Measurements from ENCODE around the gene CLDN2. TPM values are rescaled to one million over a fixed set of nuclear protein-coding genes. Genes with fewer than 3 reads are reported as not detected.

CLDN2 gene
- total and polyA plus RNA-seq, 4 donors = 0.37 to 25.5 (median 20.7) TPM

DNA sequence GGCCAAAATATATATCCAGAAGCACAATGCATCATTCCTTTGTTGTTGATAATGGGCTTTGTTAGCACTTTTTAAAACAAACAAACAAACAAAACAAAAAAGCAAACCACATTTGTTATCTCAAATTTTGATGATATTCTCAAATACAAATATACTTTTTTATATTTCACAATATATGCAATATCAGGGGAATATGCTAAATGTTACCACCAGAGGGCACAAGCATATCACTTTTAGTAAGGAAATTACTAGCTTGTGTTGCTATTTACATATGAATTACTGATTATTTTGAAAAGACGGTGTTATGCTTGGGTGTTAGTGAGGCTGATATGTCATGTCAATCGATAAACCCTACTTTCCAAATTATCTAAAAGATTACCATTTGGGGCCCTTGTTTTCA, 46.1 kb upstream of the CLDN2 start:
- H3K4me1 ChIP-seq (ENCODE audit: control insufficient read depth in 4 of 4, insufficient read depth in 4 of 4, low read length in 3 of 4) = no peaks in the 10 kb centered on the region
- peaks cover 0 to 2% (median 0%) of the 10 kb centered on the region in 4 donors for H3K27me3 ChIP-seq (ENCODE audit: control insufficient read depth in 4 of 4, insufficient read depth in 4 of 4, low read length in 3 of 4)
- H3K9ac ChIP-seq (ENCODE audit: low read depth in 1 of 2, low read length in 2 of 2) = no peak overlapping the region
- no peaks in the 10 kb centered on the region for H3K9me3 ChIP-seq (ENCODE audit: control insufficient read depth in 4 of 4, low read length in 3 of 4)
- no peak overlapping the region for H3K27ac ChIP-seq (ENCODE audit: low read depth in 1 of 2, low read length in 2 of 2)
- H3K4me3 ChIP-seq (ENCODE audit: low read depth in 1 of 3, low read length in 3 of 3) = no peak overlapping the region
- H3K36me3 ChIP-seq (ENCODE audit: control insufficient read depth in 4 of 4, insufficient read depth in 3 of 4, low read depth in 1 of 4, low read length in 3 of 4) = peaks cover 0 to 4% (median under 1%) of the 10 kb centered on the region in 4 donors
- 65% methylated on average over 2 of the region's 2 CpGs for WGBS
- DNase-seq (ENCODE audit: low spot score) = no peak
- TF ChIP-seq, protein P1, sequence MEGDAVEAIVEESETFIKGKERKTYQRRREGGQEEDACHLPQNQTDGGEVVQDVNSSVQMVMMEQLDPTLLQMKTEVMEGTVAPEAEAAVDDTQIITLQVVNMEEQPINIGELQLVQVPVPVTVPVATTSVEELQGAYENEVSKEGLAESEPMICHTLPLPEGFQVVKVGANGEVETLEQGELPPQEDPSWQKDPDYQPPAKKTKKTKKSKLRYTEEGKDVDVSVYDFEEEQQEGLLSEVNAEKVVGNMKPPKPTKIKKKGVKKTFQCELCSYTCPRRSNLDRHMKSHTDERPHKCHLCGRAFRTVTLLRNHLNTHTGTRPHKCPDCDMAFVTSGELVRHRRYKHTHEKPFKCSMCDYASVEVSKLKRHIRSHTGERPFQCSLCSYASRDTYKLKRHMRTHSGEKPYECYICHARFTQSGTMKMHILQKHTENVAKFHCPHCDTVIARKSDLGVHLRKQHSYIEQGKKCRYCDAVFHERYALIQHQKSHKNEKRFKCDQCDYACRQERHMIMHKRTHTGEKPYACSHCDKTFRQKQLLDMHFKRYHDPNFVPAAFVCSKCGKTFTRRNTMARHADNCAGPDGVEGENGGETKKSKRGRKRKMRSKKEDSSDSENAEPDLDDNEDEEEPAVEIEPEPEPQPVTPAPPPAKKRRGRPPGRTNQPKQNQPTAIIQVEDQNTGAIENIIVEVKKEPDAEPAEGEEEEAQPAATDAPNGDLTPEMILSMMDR (IDR thresholded peaks at IDR 0.05; ENCODE audit: low read depth, low read length, missing input control) = peak; percentile 62
- no peak for TF ChIP-seq YY1 (IDR thresholded peaks at IDR 0.05)
- no peak for TF ChIP-seq GABPA (IDR thresholded peaks at IDR 0.05 in 1 of 2, conservative IDR thresholded peaks at IDR 0.05 in 1 of 2)
- TF ChIP-seq RAD21 (IDR thresholded peaks at IDR 0.05) = peak; percentile 63 to 80

- Histone ChIP-seq H3K9me3 (ENCODE audit: control insufficient read depth in 4 of 4, low read length in 3 of 4) (no peaks in the 10 kb centered on the region), H3K4me3 (ENCODE audit: low read depth in 1 of 3, low read length in 3 of 3) (no peak overlapping the region), H3K27me3 (ENCODE audit: control insufficient read depth in 4 of 4, insufficient read depth in 4 of 4, low read length in 3 of 4) (peaks cover 0 to 2% (median 0%) of the 10 kb centered on the region in 4 donors), H3K36me3 (ENCODE audit: control insufficient read depth in 4 of 4, insufficient read depth in 3 of 4, low read depth in 1 of 4, low read length in 3 of 4) (peaks cover 0 to 4% (median under 1%) of the 10 kb centered on the region in 4 donors), H3K9ac (ENCODE audit: low read depth in 1 of 2, low read length in 2 of 2) (no peak overlapping the region), H3K27ac (ENCODE audit: low read depth in 1 of 2, low read length in 2 of 2) (no peak overlapping the region), H3K4me1 (ENCODE audit: control insufficient read depth in 4 of 4, insufficient read depth in 4 of 4, low read length in 3 of 4) (no peaks in the 10 kb centered on the region)
- no peak for TF ChIP-seq TAF1 (conservative IDR thresholded peaks at IDR 0.05)
- TF ChIP-seq YY1 (IDR thresholded peaks at IDR 0.05) = no peak
- no peak for TF ChIP-seq EGR1 (IDR thresholded peaks at IDR 0.05; ENCODE audit: low read depth in 2 of 2)
- TF ChIP-seq, protein P2, sequence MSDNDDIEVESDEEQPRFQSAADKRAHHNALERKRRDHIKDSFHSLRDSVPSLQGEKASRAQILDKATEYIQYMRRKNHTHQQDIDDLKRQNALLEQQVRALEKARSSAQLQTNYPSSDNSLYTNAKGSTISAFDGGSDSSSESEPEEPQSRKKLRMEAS (IDR thresholded peaks at IDR 0.05) = no peak
- TF ChIP-seq JUND (IDR thresholded peaks at IDR 0.05) = no peak
- TF ChIP-seq, protein P1 (IDR thresholded peaks at IDR 0.05; ENCODE audit: low read depth, low read length, missing input control) = no peak
- TF ChIP-seq HNF4G (IDR thresholded peaks at IDR 0.05) = no peak
- no peak for TF ChIP-seq FOXA2 (IDR thresholded peaks at IDR 0.05)
- TF ChIP-seq, protein P3, sequence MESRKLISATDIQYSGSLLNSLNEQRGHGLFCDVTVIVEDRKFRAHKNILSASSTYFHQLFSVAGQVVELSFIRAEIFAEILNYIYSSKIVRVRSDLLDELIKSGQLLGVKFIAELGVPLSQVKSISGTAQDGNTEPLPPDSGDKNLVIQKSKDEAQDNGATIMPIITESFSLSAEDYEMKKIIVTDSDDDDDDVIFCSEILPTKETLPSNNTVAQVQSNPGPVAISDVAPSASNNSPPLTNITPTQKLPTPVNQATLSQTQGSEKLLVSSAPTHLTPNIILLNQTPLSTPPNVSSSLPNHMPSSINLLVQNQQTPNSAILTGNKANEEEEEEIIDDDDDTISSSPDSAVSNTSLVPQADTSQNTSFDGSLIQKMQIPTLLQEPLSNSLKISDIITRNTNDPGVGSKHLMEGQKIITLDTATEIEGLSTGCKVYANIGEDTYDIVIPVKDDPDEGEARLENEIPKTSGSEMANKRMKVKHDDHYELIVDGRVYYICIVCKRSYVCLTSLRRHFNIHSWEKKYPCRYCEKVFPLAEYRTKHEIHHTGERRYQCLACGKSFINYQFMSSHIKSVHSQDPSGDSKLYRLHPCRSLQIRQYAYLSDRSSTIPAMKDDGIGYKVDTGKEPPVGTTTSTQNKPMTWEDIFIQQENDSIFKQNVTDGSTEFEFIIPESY (IDR thresholded peaks at IDR 0.05) = no peak
- no peak for TF ChIP-seq ATF3 (IDR thresholded peaks at IDR 0.05)
- no peak for TF ChIP-seq GABPA (IDR thresholded peaks at IDR 0.05 in 1 of 2, conservative IDR thresholded peaks at IDR 0.05 in 1 of 2)
- TF ChIP-seq RXRA (IDR thresholded peaks at IDR 0.05) = no peak
- TF ChIP-seq FOXA1 (IDR thresholded peaks at IDR 0.05) = no peak
- DNase-seq (ENCODE audit: low spot score) = no peak
- WGBS = 92% methylated on average over 1 of the region's 1 CpG
These were observed 45.1 kb upstream of the CLDN2 start for GRCh38 chrX:106875151-106875550.

Data from liver (tissue), 9 donors.